Activated naive CD8-positive, alpha-beta T cell treated with anti-CD3 and anti-CD28 coated beads for 36 hours (primary cell): Measurements from ENCODE around the gene SEL1L3. TPM values are rescaled to one million over a fixed set of nuclear protein-coding genes. Genes with fewer than 3 reads are reported as not detected.
A peak's percentile ranks its signal among the peaks of the same experiment; 100 is the strongest.
"Not testable (repeated sequence)": the region's sequence is repeated elsewhere in the genome, so short reads cannot be mapped to it uniquely, and the experiment has no call there.

Experiments used
- DNase-seq: peaks from one replicate; pipeline ENCODE4 v3.0.0; 2021
- H3K27ac Mint-ChIP-seq: one replicate; pipeline ENCODE4 v1.8.0; 2022; ENCODE audit warnings: mild to moderate bottlenecking, moderate library complexity, mixed read lengths
- H3K27me3 Mint-ChIP-seq: one replicate; pipeline ENCODE4 v1.8.0; 2022; ENCODE audit warnings: mild to moderate bottlenecking, mixed read lengths
- H3K36me3 Mint-ChIP-seq: one replicate; pipeline ENCODE4 v1.8.0; 2021; ENCODE audit warnings: mild to moderate bottlenecking, mixed read lengths
- H3K4me1 Mint-ChIP-seq: one replicate; pipeline ENCODE4 v1.8.0; 2021; ENCODE audit warnings: mixed read lengths
- H3K4me3 Mint-ChIP-seq: one replicate; pipeline ENCODE4 v1.8.0; 2022; ENCODE audit warnings: mild to moderate bottlenecking, moderate library complexity, mixed read lengths
- H3K9me3 Mint-ChIP-seq: one replicate; pipeline ENCODE4 v1.8.0; 2022; ENCODE audit warnings: mixed read lengths
- total RNA-seq, 2 experiments: library from RNA; stranded (reverse); gene quantifications; one replicate each; pipeline ENCODE4 v1.2.3, GENCODE V29; 2021

The SEL1L3 gene
- total RNA-seq, 2 experiments from 2014 or later: 25.5 to 27.1 TPM

GRCh38 chr4:25866401-25866800 lies 3.6 kb upstream of the SEL1L3 start:
- H3K9me3 Mint-ChIP-seq, H3K4me1 Mint-ChIP-seq, H3K27ac Mint-ChIP-seq, H3K27me3 Mint-ChIP-seq, DNase-seq, H3K36me3 Mint-ChIP-seq, H3K4me3 Mint-ChIP-seq: not testable (repeated sequence)

- Mint-ChIP-seq H3K27ac (no peak overlapping the region), H3K4me3 (no peak overlapping the region), H3K27me3 (peaks cover 4% of the 10 kb centered on the region), H3K9me3 (no peaks in the 10 kb centered on the region), H3K36me3 (peaks cover 7% of the 10 kb centered on the region), H3K4me1 (peaks cover 11% of the 10 kb centered on the region)
- DNase-seq: no peak
Measured at GRCh38 chr4:25865586-25865985, 2.8 kb upstream of the SEL1L3 start.

GRCh38 chr4:25863831-25864418 lies 1.1 kb upstream of the SEL1L3 start:
- peaks cover 4% of the 10 kb centered on the region for H3K27me3 Mint-ChIP-seq
- no peak overlapping the region for H3K27ac Mint-ChIP-seq
- H3K4me3 Mint-ChIP-seq: peak overlapping the region; percentile 71
- H3K9me3 Mint-ChIP-seq: no peaks in the 10 kb centered on the region
- peaks cover 26% of the 10 kb centered on the region for H3K4me1 Mint-ChIP-seq
- H3K36me3 Mint-ChIP-seq: peaks cover 16% of the 10 kb centered on the region
- no peak for DNase-seq

GRCh38 chr4:25863347-25863784 lies 578 bp upstream of the SEL1L3 start:
- no peak for DNase-seq

GRCh38 chr4:25861951-25862410 lies 807 bp downstream of the SEL1L3 start:
- H3K9me3 Mint-ChIP-seq: no peaks in the 10 kb centered on the region
- peak; percentile 33 for DNase-seq
- H3K4me3 Mint-ChIP-seq: peak overlapping the region; percentile 99
- H3K27ac Mint-ChIP-seq: peak overlapping the region; percentile 99
- H3K4me1 Mint-ChIP-seq: peaks cover 38% of the 10 kb centered on the region
- peaks cover 4% of the 10 kb centered on the region for H3K27me3 Mint-ChIP-seq
- peaks cover 26% of the 10 kb centered on the region for H3K36me3 Mint-ChIP-seq

More at GRCh38 chr4:25863347-25863784, 578 bp upstream of the SEL1L3 start:
- no peaks in the 10 kb centered on the region for H3K9me3 Mint-ChIP-seq
- peak overlapping the region; percentile 38 for H3K27ac Mint-ChIP-seq
- H3K27me3 Mint-ChIP-seq: peaks cover 4% of the 10 kb centered on the region
- peaks cover 26% of the 10 kb centered on the region for H3K4me1 Mint-ChIP-seq
- peak overlapping the region; percentile 71 for H3K4me3 Mint-ChIP-seq
- peaks cover 21% of the 10 kb centered on the region for H3K36me3 Mint-ChIP-seq

- H3K36me3 Mint-ChIP-seq: peaks cover 26% of the 10 kb centered on the region
- H3K27me3 Mint-ChIP-seq: peaks cover 4% of the 10 kb centered on the region
- H3K4me3 Mint-ChIP-seq: peak overlapping the region; percentile 99
- DNase-seq: no peak
- peaks cover 43% of the 10 kb centered on the region for H3K4me1 Mint-ChIP-seq
- no peaks in the 10 kb centered on the region for H3K9me3 Mint-ChIP-seq
- H3K27ac Mint-ChIP-seq: peak overlapping the region; percentile 99
Measured at GRCh38 chr4:25861280-25861950, 1.4 kb downstream of the SEL1L3 start.

- peaks cover 28% of the 10 kb centered on the region for H3K36me3 Mint-ChIP-seq
- DNase-seq: no peak
- H3K27ac Mint-ChIP-seq: peak overlapping the region; percentile 99
- peaks cover 4% of the 10 kb centered on the region for H3K27me3 Mint-ChIP-seq
- peaks cover 47% of the 10 kb centered on the region for H3K4me1 Mint-ChIP-seq
- no peaks in the 10 kb centered on the region for H3K9me3 Mint-ChIP-seq
- H3K4me3 Mint-ChIP-seq: peak overlapping the region; percentile 99
Measured at GRCh38 chr4:25860586-25861279, 2.1 kb downstream of the SEL1L3 start.

- DNase-seq: no peak
- peaks cover 28% of the 10 kb centered on the region for H3K36me3 Mint-ChIP-seq
- peak overlapping the region; percentile 99 for H3K4me3 Mint-ChIP-seq
- peak overlapping the region; percentile 99 for H3K27ac Mint-ChIP-seq
- H3K4me1 Mint-ChIP-seq: peaks cover 56% of the 10 kb centered on the region
- no peaks in the 10 kb centered on the region for H3K9me3 Mint-ChIP-seq
- H3K27me3 Mint-ChIP-seq: peaks cover 4% of the 10 kb centered on the region
Measured at GRCh38 chr4:25859429-25860148, 3.2 kb downstream of the SEL1L3 start.

GRCh38 chr4:25857851-25858400 lies 4.9 kb downstream of the SEL1L3 start:
- Mint-ChIP-seq H3K27me3 (peaks cover 4% of the 10 kb centered on the region), H3K4me1 (peaks cover 59% of the 10 kb centered on the region), H3K4me3 (no peak overlapping the region), H3K27ac (peak overlapping the region; percentile 25), H3K36me3 (peaks cover 28% of the 10 kb centered on the region), H3K9me3 (no peaks in the 10 kb centered on the region)
- DNase-seq: no peak

- Mint-ChIP-seq H3K4me3 (no peak overlapping the region), H3K27ac (peak overlapping the region; percentile 5), H3K4me1 (peaks cover 60% of the 10 kb centered on the region), H3K36me3 (peaks cover 28% of the 10 kb centered on the region), H3K9me3 (no peaks in the 10 kb centered on the region), H3K27me3 (peaks cover 4% of the 10 kb centered on the region)
- DNase-seq: no peak
Measured at GRCh38 chr4:25857403-25857802, 5.4 kb downstream of the SEL1L3 start.

GRCh38 chr4:25856756-25857155 lies 6.0 kb downstream of the SEL1L3 start:
- peaks cover 63% of the 10 kb centered on the region for H3K4me1 Mint-ChIP-seq
- no peaks in the 10 kb centered on the region for H3K9me3 Mint-ChIP-seq
- H3K27ac Mint-ChIP-seq: no peak overlapping the region
- no peak for DNase-seq
- peaks cover 25% of the 10 kb centered on the region for H3K36me3 Mint-ChIP-seq
- H3K4me3 Mint-ChIP-seq: no peak overlapping the region
- H3K27me3 Mint-ChIP-seq: peaks cover under 1% of the 10 kb centered on the region

- no peaks in the 10 kb centered on the region for H3K9me3 Mint-ChIP-seq
- no peak overlapping the region for H3K4me3 Mint-ChIP-seq
- peaks cover 15% of the 10 kb centered on the region for H3K36me3 Mint-ChIP-seq
- DNase-seq: no peak
- H3K27ac Mint-ChIP-seq: no peak overlapping the region
- no peaks in the 10 kb centered on the region for H3K27me3 Mint-ChIP-seq
- peaks cover 53% of the 10 kb centered on the region for H3K4me1 Mint-ChIP-seq
Measured at GRCh38 chr4:25852103-25852502, 10.7 kb downstream of the SEL1L3 start.

GRCh38 chr4:25847329-25847728 lies 15.5 kb downstream of the SEL1L3 start:
- no peak overlapping the region for H3K27ac Mint-ChIP-seq

GRCh38 chr4:25845841-25846653 lies 16.7 kb downstream of the SEL1L3 start:
- Mint-ChIP-seq H3K4me1 (peaks cover 58% of the 10 kb centered on the region), H3K9me3 (no peaks in the 10 kb centered on the region), H3K27me3 (no peaks in the 10 kb centered on the region), H3K27ac (peak overlapping the region; percentile 23), H3K36me3 (peaks cover 20% of the 10 kb centered on the region), H3K4me3 (no peak overlapping the region)
- no peak for DNase-seq

More at GRCh38 chr4:25847329-25847728, 15.5 kb downstream of the SEL1L3 start:
- H3K27me3 Mint-ChIP-seq: no peaks in the 10 kb centered on the region
- H3K9me3 Mint-ChIP-seq: no peaks in the 10 kb centered on the region
- DNase-seq: no peak
- H3K36me3 Mint-ChIP-seq: peaks cover 25% of the 10 kb centered on the region
- H3K4me1 Mint-ChIP-seq: peaks cover 60% of the 10 kb centered on the region
- H3K4me3 Mint-ChIP-seq: no peak overlapping the region
